NCI-H187 treated with DMSO at 0.1 percent for 48 hours (cell line): ENCODE measurements around the gene WDR53.
"Not testable (repeated sequence)": the region's sequence is repeated elsewhere in the genome, so short reads cannot be mapped to it uniquely, and the experiment has no call there.

Experiments
- DNase-seq: peaks from one replicate; lab custom pipeline; 2025; lab: John Stamatoyannopoulos, UW

The WDR53 gene

GRCh38 chr3:196558476-196558875 lies 9.9 kb downstream of the WDR53 start:
- DNase-seq: no peak

- DNase-seq: no peak
Observed at GRCh38 chr3:196557236-196557635, 11.1 kb downstream of the WDR53 start.

- DNase-seq: no peak
Observed at GRCh38 chr3:196555295-196555694, 13.1 kb downstream of the WDR53 start.

DNA sequence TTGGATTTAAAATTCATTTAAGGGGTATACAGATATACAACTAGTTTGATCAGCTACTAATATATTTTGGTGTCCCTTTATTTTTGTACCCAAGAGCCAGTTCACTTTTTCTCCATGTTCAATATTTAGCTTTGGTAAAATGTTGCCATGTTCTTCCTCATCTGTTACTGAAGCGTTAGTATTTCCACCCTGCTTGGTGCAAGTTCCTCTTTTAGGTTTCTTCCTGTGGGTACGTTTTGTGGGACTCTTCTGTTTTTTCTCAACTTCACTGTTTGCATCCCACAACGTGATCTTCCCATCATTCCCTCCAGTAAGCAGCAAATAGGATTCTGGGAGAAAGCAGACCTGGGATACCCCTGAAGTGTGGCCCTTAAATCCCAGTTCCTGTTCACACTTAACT lies 14.1 kb downstream of the WDR53 start:
- DNase-seq: no peak

DNA sequence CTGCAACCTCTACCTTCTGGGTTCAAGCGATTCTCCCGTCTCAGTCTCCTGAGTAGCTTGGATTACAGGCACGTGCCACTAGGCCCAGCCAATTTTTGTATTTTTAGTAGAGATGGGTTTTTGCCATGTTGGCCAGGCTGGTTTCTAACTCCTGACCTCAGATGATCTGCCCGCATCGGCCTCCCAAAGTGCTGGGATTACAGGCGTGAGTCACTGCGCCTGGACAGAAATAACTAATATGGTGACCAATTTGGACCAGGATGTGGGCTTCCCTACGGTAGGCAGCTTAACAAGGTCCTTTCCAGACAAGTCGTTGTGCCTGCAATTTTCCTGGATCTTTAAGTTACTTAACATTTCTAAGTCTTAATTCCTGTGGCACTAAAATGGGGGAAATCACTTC lies 14.8 kb downstream of the WDR53 start:
- DNase-seq: no peak

- no peak for DNase-seq
Observed at GRCh38 chr3:196552253-196552652, 16.1 kb downstream of the WDR53 start.

GRCh38 chr3:196550172-196550571 lies 18.2 kb downstream of the WDR53 start:
- not testable (repeated sequence) for DNase-seq

DNA sequence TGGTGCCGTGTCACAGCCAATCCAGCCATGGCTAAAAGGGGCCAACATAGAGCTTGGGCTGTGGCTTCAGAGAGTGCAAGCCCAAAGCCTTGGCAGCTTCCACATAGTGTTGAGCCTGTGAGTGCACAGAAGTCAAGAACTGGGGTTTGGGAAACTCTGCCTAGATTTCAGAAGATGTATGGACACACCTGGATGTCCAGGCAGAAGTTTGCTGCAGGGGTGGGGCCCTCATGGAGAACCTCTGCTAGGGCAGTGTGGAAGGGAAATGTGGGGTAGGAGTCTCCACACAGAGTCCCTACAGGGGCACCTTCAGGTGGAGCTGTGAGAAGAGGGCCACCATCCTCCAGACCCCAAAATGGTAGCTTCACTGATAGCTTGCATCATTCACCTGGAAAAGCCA lies 19.0 kb downstream of the WDR53 start:
- not testable (repeated sequence) for DNase-seq

- DNase-seq: no peak
Observed at GRCh38 chr3:196547067-196547466, 21.3 kb downstream of the WDR53 start.

DNA sequence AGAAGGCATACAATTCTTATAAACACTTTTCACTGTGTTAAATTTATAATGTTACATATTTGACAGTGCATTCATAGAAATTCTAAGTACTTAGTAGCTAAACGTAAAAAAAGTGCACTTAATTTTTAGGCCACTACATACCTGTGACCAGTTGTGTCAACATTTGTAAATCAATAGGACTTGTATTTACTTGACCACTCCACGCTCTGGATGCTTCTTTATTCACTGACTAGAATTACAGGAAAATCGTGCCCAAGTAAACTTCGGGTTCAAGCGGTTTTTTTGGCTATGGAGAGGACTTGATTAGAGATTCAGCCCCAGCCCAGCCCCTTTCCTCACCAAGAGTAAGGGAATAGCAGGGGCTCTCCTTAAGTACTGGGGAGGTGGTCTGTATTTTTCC lies 21.8 kb downstream of the WDR53 start:
- DNase-seq: no peak

GRCh38 chr3:196544491-196544992 lies 23.8 kb downstream of the WDR53 start:
- no peak for DNase-seq

DNA sequence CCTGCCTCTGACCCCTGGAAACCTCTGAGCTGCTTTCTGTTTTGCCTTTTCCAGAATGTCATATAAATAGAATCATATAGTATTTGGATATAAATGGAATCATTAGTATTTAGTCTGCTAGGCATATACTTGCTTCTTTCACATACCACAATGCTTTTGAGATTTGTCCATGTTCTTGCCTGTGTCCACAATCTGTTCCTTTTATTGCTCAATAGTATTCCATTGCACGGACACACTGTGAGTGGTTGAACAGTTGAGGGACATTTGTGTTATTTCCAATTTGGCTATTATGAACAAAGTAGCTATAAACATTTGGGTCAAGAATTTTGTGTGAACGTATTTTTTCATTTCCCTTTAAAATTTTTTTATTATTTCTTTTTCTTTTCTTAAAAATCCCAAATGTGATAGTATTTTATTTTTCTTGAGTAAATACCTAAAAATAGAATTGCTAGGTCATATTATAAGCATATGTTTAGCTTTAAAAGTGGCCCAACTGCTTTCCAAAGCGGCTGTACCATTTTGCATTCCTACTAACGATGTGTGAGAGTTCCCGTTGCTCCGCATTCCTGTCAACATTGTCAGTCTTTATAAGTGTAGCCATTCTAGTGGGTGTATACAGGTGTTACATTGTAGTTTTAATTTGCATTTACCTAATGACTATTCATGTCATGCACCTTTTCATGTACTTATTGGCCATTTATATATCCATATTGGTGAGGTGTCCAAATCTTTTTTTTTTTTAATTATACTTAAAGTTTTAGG lies 26.5 kb downstream of the WDR53 start:
- no peak for DNase-seq

DNA sequence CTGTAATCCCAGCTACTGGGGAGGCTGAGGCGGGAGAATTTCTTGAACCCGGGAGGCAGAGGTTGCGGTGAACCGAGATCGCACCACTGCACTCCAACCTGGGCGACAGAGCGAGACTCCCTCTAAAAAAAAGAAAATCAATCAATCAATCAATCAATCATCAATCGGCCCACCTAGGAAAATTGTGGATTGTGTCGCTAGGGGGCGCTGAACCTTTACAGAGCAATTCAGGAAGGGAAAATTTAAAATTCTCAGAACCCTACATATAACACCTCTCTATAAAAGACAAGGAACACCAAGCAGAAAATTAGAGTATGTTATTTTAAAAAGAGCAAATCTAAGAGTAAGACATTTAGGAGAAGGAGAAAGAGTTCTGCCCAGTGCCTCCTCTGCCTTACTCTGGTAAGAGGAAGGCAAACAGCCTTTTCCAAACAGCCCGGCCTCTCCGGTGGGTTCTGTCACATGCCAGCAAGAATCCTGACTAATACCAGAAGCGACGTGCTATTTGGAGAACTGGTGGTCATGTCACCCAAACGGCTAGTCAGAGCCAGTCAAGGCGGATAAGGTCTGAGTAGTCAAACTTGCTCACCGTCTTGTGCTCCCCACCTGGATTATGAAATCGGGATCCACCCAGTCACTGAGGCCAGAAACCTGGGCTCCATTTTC lies 30.9 kb downstream of the WDR53 start:
- DNase-seq: no peak

DNA sequence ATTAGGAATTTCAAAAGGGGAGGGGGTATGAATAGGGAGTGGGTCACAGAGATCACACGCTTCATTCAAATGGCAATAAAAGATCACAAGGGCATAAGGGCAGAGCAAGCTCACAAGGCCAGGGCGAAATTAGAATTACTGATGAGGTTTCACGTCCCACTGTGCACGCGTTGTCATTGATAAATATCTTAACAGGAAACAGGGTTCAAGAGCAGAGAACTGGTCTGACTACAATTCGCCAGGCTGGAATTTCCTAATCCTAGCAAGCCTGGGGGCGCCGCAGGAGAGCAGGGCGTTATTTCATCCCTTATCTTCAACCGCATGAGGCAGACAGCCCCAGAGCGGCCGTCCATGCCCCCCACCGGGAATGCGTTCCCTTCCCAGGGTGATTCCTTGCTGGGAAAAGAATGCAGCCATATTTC lies 35.1 kb downstream of the WDR53 start:
- no peak for DNase-seq

DNA sequence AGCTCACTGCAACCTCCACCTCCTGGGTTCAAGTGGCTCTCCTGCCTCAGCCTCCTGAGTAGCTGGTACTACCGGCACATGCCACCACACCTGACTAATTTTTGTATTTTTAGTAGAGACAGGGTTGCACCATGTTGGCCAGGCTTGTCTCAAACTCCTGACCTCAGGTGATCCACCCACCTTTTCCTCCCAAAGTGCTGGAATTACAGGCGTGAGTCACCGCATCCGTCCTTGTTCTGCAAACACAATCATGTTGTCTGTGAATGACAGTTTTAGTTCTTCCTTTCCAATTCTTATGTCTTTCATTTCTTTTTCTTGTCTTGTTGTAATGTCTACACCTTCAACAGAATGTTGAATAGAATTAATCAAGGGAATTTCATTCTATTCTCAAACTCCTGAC lies 36.9 kb downstream of the WDR53 start:
- no peak for DNase-seq

DNA sequence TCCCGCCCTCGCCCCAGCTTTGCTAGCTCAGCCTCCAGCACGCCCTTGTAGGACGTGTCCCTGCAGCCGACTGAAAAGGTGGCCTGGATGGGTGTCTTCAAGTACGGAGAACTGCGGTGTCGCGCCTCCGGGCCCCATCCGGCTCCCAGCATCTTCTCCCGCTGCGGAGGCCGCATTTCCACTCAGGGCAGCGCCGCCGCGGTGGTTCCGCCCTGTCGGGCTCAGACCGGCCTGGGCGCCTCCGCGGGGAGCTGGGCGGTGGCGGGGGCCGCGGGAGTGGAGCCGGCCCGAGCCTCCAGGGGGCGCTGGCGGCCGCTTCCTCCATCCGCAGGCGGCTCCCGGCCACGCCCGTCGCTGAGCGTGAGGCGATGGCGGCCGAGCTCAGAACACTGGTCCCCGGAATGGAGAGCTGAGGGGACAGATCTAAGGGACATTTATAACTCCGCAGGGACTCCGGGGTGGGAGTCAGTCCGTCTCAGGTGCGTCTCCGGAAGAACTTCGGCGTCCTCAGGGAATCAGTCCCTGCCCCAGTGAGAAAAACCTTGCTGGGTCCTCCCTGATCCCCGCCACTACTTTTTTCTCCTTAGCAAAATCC lies 39.6 kb downstream of the WDR53 start:
- DNase-seq: no peak

DNA sequence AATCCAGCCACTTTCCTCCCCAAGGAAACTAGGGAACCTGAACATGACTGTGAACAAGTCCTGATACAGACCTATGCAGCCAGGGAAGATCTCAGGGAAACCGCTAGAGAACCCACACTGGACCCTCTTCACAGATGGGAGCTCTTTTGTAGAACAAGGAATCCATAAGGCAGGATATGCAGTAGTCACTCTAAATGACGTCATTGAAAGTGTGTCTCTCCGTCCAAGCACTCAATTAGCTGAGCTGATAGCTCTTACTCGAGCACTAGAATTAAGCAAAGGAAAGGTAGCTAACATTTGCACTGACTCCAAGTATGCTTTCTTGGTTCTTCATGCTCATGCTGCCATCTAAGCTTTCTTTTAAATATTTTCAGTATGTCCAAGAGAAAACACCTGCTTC lies 43.2 kb downstream of the WDR53 start:
- no peak for DNase-seq

DNA sequence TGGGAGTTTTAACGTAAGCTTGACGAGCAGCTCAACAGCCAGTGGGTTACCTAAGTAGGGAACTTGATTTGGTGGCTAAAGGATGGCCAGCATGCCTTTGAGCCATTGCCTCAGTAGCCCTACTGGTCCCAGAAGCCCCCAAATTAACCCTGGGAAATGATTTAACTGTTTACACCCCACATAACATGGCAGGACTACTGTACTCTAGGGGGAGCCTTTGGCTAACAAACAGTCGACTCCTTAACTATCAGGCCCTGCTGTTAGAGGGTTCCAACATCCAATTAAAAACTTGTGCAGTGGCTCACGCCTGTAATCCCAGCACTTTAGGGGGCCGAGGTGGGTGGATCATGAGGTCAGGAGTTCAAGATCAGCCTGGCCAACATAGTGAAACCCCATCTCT lies 43.8 kb downstream of the WDR53 start:
- no peak for DNase-seq

DNA sequence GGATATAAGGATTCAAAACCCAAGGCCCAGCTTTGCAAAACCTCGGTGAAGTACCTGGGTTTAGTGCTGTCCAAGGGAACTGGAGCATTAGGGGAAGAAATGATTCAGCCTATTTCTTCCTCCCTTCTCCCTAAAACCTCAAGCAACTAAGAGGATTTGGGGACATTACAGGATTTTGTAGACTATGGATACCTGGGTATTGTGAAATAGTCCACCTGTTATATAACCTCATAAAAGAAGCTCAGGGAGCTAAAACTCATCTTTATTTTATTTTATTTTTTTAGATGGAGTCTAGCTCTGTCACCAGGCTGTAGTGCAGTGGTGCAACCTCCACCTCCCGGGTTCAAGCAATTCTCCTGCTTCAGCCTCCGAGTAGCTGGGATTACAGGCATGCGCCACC lies 44.5 kb downstream of the WDR53 start:
- no peak for DNase-seq

DNA sequence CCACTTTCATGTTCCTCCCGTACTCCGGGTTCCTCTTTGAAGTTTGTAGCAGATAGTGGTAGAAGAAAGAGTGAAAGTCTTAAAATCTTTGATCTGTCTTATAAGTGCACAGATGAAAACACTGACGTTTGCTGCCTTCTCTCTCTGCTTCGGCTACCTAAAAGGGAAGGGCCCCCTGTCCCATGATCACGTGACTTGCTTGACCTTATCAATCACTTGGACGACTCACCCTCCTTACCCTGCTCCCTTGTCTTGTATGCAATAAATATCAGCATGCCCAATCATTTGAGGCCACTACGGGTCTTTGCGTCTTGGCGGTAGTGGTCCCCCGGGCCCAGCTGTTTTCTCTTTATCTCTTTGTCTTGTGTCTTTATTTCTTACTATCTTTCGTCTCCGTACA lies 47.1 kb downstream of the WDR53 start:
- not testable (repeated sequence) for DNase-seq

DNA sequence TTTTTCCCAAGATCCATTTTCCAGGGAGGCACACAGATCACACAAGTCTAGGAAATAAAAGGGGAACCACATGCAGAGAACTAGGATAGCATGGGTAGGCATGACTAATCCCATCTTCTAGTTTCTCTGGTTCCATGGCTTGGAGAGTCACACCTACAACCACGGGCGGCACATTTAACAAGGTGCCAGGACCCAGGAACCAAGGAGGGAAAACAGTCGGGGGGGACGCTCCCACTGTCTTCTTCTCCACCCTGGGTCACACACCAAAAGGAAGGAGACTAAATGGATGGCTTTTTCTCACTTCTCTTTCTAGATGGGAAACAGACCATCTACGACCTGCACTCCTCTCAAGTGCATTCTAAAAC lies 48.7 kb downstream of the WDR53 start:
- DNase-seq: no peak

GRCh38 chr3:196518966-196519717 lies 49.2 kb downstream of the WDR53 start:
- no peak for DNase-seq

DNA sequence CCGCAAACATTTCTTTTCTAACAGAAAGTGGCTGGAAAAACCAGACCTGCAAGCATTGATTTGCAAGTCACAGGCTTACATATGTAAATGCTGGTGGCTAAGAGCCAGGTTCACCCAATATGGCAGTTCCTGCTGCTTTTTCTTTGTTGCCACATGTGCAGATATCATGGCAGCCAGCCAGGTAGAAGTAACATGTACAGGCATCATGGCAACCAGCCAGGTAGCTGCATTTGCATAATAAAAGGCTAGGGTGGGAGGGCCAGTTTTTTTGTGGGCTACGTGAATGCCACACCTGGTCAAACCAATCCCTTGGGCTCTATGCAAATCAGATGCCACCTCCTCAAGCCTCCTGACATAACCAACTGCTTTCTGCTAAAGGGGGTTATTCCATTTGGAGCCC lies 50.4 kb downstream of the WDR53 start:
- no peak for DNase-seq
